Right renal pelvis (tissue), 4 donors: ENCODE data around the gene SEMA4G. TPM values are rescaled to one million over a fixed set of nuclear protein-coding genes. Genes with fewer than 3 reads are reported as not detected.

Source experiments
- polyA plus RNA-seq, 4 donors: library from polyadenylated mRNA; unstranded; fragments of 120-200 nt; gene quantifications; one replicate each; pipeline ENCODE4 v1.2.1, GENCODE V29; 2013; ENCODE audit not compliant: insufficient read length in 4 of 4

Gene SEMA4G
- polyA plus RNA-seq, 4 donors, result 43.1 to 55.2 (median 46.7) TPM

Other genes starting within 250 kb of the SEMA4G start
- 100 to 1,000 TPM; 151 to 184 (median 157) TPM for gene PAX2, start 223.9 kb upstream of the SEMA4G start, polyA plus RNA-seq
- gene SLF2, start 56.5 kb upstream of the SEMA4G start, polyA plus RNA-seq, result 10 to 100 TPM; 29.0 to 38.7 (median 32.7) TPM
- 100 to 1,000 TPM in 1 of 4 donors, 10 to 100 TPM in 3; 93.1 to 135 (median 94.8) TPM for gene MRPL43, start 18.0 kb downstream of the SEMA4G start, polyA plus RNA-seq
- 10 to 100 TPM; 14.0 to 16.8 (median 15.2) TPM for gene TWNK, start 18.0 kb downstream of the SEMA4G start, polyA plus RNA-seq
- gene LZTS2, start 30.3 kb downstream of the SEMA4G start, polyA plus RNA-seq, result 10 to 100 TPM; 50.8 to 77.7 (median 55.0) TPM
- gene PDZD7, start 61.6 kb downstream of the SEMA4G start, polyA plus RNA-seq, result 1 to 10 TPM; 1.3 to 3.8 (median 1.9) TPM
- 10 to 100 TPM; 22.1 to 24.6 (median 22.7) TPM for gene SFXN3, start 61.7 kb downstream of the SEMA4G start, polyA plus RNA-seq
- gene KAZALD1, start 92.5 kb downstream of the SEMA4G start, polyA plus RNA-seq, result 10 to 100 TPM in 3 of 4 donors, 1 to 10 TPM in 1; 9.7 to 13.1 (median 10.9) TPM
- under 1 TPM; 0.04 to 0.13 (median 0.10) TPM for gene TLX1, start 161.8 kb downstream of the SEMA4G start, polyA plus RNA-seq